HepG2 (cell line): ENCODE measurements around the gene RPTOR. TPM values are rescaled to one million over a fixed set of nuclear protein-coding genes. Genes with fewer than 3 reads are reported as not detected.

ENCODE experiments used
- AKNA ChIP-seq: sonication (generic); formaldehyde crosslinking; IDR thresholded peaks from 2 replicates; pipeline ENCODE4 v1.4.0; 2020; ENCODE audit warnings: missing genetic modification reagents, borderline replicate concordance
- ESRRA ChIP-seq: sonication (generic); formaldehyde crosslinking; IDR thresholded peaks from 2 replicates; pipeline ENCODE4 v1.5.1; 2020; ENCODE audit warnings: mild to moderate bottlenecking, low read depth, missing genetic modification reagents
- FOXA3 ChIP-seq: IDR thresholded peaks from 2 replicates; pipeline ENCODE4 v1.6.1; 2016; ENCODE audit warnings: missing genetic modification reagents, missing compliant biosample characterization
- GZF1 ChIP-seq: sonication (generic); formaldehyde crosslinking; IDR thresholded peaks from 2 replicates; pipeline ENCODE4 v1.5.1; 2020; ENCODE audit warnings: mild to moderate bottlenecking, missing genetic modification reagents
- NFYB ChIP-seq: sonication (generic); formaldehyde crosslinking; IDR thresholded peaks from 2 replicates; pipeline ENCODE4 v1.4.0; 2020; ENCODE audit warnings: missing genetic modification reagents
- PRDM4 ChIP-seq: sonication (generic); formaldehyde crosslinking; IDR thresholded peaks from 2 replicates; pipeline ENCODE4 v1.9.0; 2021; ENCODE audit warnings: missing genetic modification reagents, borderline replicate concordance
- RAD51 ChIP-seq: fragments of 450-650 bp; IDR thresholded peaks from 2 replicates; pipeline ENCODE4 v1.6.1; 2016; ENCODE audit warnings: borderline replicate concordance
- RXRA ChIP-seq: sonication (generic); formaldehyde crosslinking; IDR thresholded peaks from 2 replicates; pipeline ENCODE4 v1.5.1; 2020; ENCODE audit warnings: missing genetic modification reagents
- TBX2 ChIP-seq: sonication (generic); formaldehyde crosslinking; IDR thresholded peaks from 2 replicates; pipeline ENCODE4 v1.5.0; 2020; ENCODE audit warnings: missing genetic modification reagents, mild to moderate bottlenecking, borderline replicate concordance
- THAP7 ChIP-seq: sonication (generic); formaldehyde crosslinking; IDR thresholded peaks from 2 replicates; pipeline ENCODE4 v1.8.1; 2023; ENCODE audit warnings: mild to moderate bottlenecking, missing genetic modification reagents
- ZBTB3 ChIP-seq: sonication (generic); formaldehyde crosslinking; IDR thresholded peaks from 2 replicates; pipeline ENCODE4 v1.4.0; 2020; ENCODE audit warnings: low read depth, mild to moderate bottlenecking, moderate library complexity, missing genetic modification reagents, borderline replicate concordance
- ZBTB33 ChIP-seq: sonication (generic); formaldehyde crosslinking; IDR thresholded peaks from 2 replicates; pipeline ENCODE4 v1.4.0; 2020; ENCODE audit warnings: missing genetic modification reagents
- ZC3H4 ChIP-seq: sonication (generic); formaldehyde crosslinking; IDR thresholded peaks from 2 replicates; pipeline ENCODE4 v1.4.0; 2020; ENCODE audit warnings: missing genetic modification reagents, borderline replicate concordance
- ZNF275 ChIP-seq: sonication (generic); formaldehyde crosslinking; IDR thresholded peaks from 2 replicates; pipeline ENCODE4 v1.8.0; 2022; ENCODE audit warnings: missing genetic modification reagents, mild to moderate bottlenecking, inconsistent platforms, borderline replicate concordance
- ZNF329 ChIP-seq: sonication (generic); formaldehyde crosslinking; IDR thresholded peaks from 2 replicates; pipeline ENCODE4 v1.9.0; 2021; ENCODE audit warnings: low read depth, mild to moderate bottlenecking, missing genetic modification reagents
- ZNF382 ChIP-seq: sonication (generic); formaldehyde crosslinking; IDR thresholded peaks from 2 replicates; pipeline ENCODE4 v1.5.0; 2020; ENCODE audit warnings: missing genetic modification reagents, mild to moderate bottlenecking, borderline replicate concordance
- ZNF619 ChIP-seq: sonication (generic); formaldehyde crosslinking; IDR thresholded peaks from 2 replicates; pipeline ENCODE4 v1.4.0; 2020; ENCODE audit warnings: mild to moderate bottlenecking, missing genetic modification reagents
- polyA plus RNA-seq, 8 experiments: library from polyadenylated mRNA; depleted of rRNA in 3 of 8; stranded (reverse) in 7 of 8; unstranded in 1 of 8; fragments of >200 nt; fragmentation: Illumina TruSeq in 4 of 8; extraction: Trizol in 4 of 8; gene quantifications; 2 replicates each; pipeline versions ENCODE4 v1.2.1 to v1.2.3, GENCODE V29; 2011 to 2016; ENCODE audit warnings: low read depth in 4 of 8, missing spikeins in 1 of 8, mixed read lengths in 1 of 8; ENCODE audit not compliant: insufficient read depth in 1 of 8
- total RNA-seq, 5 experiments: library from RNA; depleted of rRNA; stranded (reverse); fragments of >200 nt; fragmentation: Illumina TruSeq; extraction: Trizol; gene quantifications; 2 replicates each; pipeline ENCODE4 v1.2.3, GENCODE V29; 2016; ENCODE audit warnings: low read depth in 1 of 5

RPTOR gene
- total and polyA plus RNA-seq, 2 of the 13 experiments (the other 11 are each of a cell fraction or from before 2014, with no cell fraction given) = 6.6 to 25.3 TPM

- no peak for TF ChIP-seq AKNA (CRISPR knock-in tag)
- peak; percentile 13; the same call in 1 of the 2 replicates for TF ChIP-seq ZBTB33 (CRISPR knock-in tag)
- TF ChIP-seq RXRA (CRISPR knock-in tag) = no peak
- no peak for TF ChIP-seq ZNF382 (CRISPR knock-in tag)
- TF ChIP-seq NFYB = no peak
- TF ChIP-seq GZF1 (CRISPR knock-in tag) = 0 out of 2 replicates have a peak, but pooled peaks have one; percentile 37
- TF ChIP-seq ZNF619 (CRISPR knock-in tag) = 0 out of 2 replicates have a peak, but pooled peaks have one; percentile 38
- TF ChIP-seq FOXA3 (CRISPR knock-in tag) = no peak
- TF ChIP-seq ESRRA = no peak
- no peak for TF ChIP-seq RAD51
- TF ChIP-seq TBX2 (CRISPR knock-in tag) = no peak
- no peak for TF ChIP-seq ZBTB3 (CRISPR knock-in tag)
- TF ChIP-seq ZNF329 (CRISPR knock-in tag) = no peak
- no peak for TF ChIP-seq ZNF275 (CRISPR knock-in tag)
- TF ChIP-seq THAP7 (CRISPR knock-in tag) = no peak
- no peak for TF ChIP-seq ZC3H4 (CRISPR knock-in tag)
- no peak for TF ChIP-seq PRDM4
Measured at GRCh38 chr17:80694085-80694991, 149.7 kb downstream of the RPTOR start (continued).
